GM18868 (cell line): ENCODE data around the gene THSD7B.

Experiments used
- ATAC-seq: cut with Tn5 transposase; IDR thresholded peaks from one replicate; pipeline ENCODE4 v1.9.1; 2021; ENCODE audit warnings: mild to moderate bottlenecking, moderate library complexity; ENCODE audit not compliant: unreplicated experiment

The THSD7B gene

DNA sequence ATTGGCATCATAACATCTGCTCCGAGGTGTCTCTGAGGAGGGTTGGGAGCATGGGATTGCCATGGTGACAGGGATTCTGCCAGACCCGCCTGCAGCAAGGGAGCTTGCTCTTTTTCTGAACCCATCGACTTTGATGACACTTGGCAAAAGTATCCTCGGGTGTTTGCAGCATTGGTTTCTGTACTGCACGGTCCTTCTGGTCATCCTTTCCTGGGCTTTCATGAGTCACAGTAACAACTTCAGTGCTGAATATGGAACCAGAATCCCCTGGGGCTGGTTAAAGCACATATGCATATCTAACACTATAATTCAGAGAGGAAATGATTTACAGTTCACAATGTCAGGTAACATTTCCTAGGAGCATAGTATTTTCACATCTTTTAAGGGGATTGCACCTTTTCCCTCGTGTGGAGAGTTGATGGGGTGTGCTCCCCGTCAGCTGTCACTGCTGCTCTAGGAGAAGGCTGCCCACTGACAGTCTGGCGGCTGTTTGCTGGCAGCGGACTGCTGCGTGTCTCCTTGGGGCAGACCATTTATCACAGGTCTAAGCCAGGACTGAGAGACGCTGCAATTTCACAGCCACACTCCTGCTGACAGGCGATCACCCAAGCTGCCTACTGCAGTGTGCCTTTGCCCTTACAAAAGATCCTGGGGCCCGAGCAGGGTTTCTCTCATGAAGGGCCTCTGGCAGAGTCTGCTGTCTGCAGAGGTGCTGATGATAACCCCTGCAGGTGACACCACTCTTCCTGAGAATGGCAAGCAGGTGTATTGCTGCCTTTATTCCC is 425.3 kb downstream of the THSD7B start:
- no peak for ATAC-seq

DNA sequence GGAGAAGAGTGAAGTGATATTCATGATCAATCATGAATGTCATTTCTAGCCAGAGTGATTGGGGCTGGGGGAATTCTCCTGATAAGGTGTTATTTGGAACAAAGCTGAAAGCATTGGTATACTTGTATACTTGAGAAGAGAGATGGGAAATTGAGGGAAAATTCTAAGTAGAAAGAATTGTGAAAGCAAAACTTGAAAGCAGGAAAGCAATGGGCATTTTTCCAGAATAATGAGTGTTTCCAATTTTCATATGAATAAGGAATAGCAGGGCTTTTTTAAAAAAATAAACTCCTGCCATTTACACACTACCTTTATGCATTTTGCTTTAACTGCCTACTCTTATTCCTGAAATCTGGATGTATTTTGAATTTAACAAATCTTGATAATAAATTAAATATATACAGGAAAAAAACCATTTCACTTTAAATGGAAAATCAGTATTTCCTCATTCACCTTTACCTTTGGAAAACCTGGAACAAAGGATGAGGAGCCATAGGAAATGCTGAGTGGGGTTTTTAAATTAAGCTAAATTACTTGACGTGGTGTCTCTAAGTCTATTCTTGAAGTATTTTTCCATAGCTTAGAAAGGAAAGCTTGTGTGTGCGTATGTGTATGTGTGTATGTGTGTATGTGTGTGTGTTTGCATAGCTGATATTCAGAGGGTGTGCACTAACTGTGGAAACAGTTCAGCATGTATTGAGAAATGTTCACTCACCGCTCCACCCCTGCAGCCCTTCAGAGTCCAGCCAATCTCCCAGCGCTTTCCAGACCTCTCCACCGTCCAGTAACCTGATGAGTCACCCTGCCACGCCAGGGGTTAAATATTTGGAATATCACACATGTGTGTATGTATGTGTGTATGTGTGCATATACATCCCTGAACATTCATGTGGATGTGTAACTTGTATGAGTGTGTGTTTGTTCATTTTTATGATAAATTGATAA is 427.3 kb downstream of the THSD7B start:
- no peak for ATAC-seq

DNA sequence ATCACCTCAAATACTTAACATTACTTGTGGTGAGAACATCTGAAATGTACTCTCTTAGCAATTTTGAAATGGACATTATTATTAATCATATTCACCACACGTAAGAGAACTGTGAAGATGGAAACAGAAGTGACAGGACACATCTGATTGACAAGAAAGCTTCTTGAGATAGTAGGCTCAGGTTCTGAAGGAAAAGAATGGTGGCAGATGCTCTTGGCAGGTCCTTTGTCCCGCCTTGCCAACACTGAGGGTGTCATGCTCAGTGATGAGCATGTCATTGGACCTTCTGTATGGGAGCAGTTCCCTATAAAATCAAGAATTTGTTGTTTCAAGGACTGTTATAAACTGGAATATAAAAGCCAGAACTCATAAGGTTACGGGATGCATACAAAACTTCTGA is 428.1 kb downstream of the THSD7B start:
- no peak for ATAC-seq

DNA sequence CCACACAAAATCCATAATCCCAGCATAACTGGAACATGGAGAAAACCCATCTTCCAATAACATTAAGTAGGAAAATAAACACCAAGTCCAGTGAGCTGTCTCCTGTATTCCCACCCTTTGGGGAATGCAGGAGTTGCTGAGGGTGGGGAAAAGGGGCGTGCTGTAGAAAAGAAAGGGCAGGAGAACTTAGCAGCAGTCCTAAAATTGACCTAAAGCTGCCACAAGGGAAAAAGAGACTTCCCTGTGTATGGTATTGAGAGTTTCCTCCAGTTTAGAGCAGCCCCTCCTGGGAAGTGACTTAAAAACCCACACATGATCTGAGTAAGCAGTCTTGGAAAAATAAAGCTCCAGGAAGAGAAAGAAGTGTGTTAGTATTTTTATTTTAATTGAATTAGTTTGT is 428.8 kb downstream of the THSD7B start:
- no peak for ATAC-seq

DNA sequence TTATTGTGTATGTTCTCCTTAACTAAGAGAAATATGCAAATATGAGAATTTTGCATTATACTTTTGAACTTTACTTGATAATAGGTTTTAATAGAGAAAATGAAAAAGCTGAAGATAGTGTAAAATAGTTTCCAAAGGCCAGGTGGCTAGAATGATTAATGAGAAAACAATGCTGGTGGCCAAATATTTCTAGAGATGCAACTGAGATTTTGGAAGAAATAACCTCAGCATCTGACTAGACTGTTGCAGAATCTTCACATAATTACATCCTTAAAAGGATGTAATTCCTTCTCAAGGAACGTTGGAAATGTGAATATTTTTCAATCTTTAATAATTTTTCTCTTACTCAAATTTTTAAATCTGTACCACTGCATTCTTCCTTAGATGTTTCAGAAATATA is 434.4 kb downstream of the THSD7B start:
- ATAC-seq = no peak

DNA sequence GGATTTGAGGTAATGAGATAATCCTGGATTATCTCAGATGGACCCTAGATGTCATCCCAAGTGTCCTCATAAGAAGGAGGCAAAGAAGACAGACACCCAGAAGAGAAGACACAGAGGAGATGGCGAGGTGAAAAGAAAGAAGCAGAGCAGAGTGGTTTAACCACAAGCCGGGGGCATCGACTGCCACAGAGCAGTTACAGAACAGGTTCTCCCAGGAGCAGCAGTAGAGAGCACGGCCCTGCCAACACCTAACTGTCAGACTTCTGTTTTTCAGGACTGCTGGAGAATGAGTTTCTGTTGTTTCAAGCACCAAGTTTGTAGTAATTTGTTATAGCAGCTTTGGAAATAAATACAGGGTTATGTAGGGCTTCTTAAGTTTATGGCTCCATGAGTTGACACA is 437.0 kb downstream of the THSD7B start:
- ATAC-seq = peak; percentile 43

DNA sequence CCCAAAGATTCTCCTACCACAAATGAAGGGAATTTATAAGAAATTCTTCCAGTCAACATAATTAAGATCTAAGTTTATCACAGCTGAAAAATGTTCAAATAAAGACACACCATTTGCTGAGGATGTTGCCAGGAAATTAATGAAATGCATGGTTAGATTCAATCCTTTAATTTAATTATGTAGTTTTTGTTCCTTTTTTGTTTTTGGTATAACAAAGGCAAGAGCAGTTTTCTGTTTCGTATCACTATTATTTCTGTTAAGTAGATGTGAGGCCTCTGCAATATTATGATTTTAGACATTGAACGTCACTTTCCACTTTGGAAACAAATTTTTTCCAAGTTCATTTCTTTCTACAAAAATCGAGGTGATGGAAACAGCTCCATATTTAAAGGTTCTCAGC is 440.0 kb downstream of the THSD7B start:
- no peak for ATAC-seq

DNA sequence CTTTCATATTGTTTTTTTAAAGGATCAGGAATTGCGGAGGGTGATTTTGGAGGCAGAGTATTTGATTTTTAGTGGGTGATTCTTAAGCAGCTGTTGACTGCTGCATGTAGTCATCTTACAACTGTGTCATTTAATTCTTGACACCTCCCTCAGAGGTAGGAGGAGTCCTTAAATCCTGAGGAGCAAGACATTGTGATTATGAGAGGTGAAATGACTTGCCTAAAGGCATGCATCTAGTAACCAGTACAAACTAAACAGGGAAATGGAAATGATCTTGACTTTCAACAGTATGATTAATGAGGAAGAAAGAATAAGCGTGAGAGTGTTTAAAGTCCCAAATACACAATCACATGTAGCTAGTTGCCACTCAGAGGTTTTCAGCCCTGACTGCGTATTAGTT is 440.7 kb downstream of the THSD7B start:
- ATAC-seq = peak; percentile 44

DNA sequence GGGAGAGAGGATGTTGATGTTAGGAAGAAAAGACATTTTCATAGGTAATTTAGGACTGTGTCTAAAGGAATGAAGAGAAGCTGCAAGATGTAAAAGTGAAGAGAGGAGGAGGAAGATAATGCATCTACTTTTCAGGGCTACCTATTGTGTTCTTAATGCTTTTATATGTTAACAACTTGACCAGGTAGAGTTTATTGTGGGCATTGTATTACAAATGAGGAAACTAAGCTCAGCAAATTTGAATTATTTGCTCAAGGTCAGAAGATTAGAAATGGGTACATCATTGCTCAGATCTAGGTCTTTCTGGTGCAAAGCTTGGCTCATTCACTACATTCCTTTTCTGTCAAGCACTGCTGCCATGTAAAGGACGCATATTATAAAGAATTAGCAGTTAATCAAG is 441.7 kb downstream of the THSD7B start:
- ATAC-seq = no peak

DNA sequence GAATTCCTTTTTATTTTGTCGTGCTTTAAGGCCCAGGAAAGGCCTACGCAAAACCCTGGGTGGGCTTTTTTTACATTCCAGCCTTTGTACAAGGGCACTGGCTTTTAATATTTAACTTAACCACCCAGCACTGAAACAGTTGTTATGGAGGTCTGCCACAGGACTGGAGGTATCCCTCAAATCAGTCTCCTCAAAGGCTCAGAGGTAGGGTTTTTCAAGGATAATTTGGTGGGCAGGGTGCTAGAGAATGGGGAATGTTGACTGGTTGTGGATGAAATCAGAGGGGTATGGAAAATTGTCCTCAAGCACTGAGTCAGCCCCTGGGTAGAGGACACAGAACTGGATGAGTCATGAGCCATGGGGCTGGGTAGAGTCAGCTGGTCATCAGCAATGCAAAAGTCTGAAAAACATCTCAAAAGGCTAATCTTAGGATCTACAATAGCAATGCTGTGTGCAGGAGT is 443.1 kb downstream of the THSD7B start:
- no peak for ATAC-seq

DNA sequence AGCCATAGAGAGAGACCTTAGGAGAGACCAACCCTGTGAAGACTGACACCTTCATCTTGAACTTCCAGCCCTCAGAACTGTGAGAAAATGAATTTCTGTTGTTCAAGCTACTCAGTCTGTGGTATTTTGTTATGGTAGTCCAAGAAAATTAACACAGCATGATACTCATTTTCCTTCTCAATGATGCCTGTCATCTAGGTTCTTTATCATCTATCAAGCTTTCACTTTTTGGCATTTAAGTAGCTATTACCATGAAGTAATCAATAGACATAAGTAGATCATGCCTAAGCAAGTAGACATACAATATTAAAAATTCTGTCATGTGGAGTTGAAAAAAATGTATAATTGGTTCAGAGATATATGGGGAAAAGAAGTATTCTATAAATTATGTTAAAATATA is 444.7 kb downstream of the THSD7B start:
- ATAC-seq = no peak

DNA sequence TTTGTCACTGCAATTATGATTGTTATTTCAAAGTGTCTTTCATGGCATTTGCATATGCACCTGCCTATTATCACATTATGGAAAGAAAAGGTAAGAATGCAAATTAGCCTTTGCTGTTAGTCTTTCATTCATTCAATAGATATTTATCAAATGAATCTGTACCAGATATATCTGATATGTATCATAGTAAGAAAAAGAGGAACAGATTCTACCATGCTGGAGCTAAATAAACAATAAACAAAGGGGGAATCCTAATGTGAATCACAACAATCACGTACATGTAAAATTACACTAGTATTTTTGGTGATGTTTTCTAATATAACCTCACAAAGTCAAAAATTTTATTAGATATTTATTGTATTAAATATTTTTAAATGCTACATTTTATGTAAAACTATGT is 446.4 kb downstream of the THSD7B start:
- ATAC-seq = peak; percentile 73

DNA sequence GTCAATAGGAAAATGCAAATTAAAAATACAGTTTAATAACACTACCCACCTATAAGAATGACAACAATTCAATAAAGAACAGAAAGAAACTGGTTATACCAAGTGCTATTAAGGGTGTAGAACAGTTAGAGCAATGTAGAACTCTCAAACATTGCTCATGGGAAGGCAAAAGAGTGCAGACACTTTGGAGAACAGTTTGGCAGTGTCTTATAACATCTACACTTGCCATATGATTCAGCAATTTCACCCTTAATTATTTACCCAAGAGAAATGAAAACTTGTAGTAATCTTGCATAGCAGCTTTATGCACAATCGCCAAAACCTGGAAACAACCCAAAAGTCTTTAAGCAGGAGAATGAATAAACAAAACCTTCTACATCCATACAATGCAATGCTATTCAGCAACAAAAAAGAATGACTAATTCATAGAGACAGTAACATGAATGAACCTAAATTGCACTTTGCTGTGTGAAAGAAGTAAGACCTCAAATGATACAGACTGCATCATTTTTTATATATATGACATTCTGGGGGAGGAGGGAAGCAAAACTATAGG is 455.2 kb downstream of the THSD7B start:
- ATAC-seq = no peak

DNA sequence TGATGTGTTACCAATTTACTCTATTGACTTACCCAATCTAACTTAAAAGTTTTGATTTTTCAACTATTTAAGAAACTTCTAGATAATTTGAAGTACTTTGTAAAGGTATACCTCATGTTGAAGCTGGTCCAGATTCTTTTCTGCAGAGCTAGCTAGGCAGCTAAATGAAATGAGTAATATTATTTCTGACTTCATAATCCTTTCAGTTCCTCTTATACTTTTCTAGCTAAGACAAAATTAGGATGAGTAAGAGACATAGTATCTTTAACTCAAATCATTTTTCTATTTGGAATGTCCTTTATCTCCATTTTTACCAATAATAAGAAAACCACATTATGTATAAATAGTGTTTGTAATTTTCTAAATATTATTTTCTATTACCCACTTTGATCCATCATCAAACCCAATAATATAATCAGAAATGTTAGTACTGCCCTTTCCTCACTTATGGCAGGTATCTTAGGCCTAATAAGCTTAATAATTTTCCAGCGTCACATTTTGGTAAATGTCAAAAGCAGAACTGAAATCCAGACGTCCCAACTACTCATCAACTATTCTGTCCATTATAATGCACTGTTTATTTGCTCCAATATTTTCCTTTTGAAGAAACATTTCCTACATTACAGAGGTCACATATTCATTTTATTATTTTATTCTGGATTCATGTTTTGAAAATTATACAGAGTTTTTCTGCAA is 456.6 kb downstream of the THSD7B start:
- ATAC-seq = peak; percentile 91

DNA sequence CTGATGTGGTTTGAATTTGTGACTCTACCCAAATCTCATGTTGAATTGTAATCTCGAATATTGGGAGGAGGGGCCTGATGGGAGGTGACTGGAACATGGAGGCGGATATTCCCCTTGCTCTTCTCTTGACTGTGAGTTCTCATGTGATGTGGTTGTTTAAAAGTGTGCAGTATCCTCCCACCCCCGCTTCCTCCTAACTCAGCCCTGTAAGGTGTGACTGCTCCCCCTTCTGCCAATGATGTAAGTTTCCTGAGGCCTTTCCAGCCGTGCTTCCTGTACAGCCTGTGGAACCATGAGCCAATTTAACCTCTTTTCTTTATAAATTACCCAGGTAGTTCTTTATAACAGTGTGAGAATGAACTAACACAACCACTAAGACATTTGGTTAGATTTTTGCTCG is 458.4 kb downstream of the THSD7B start:
- ATAC-seq = no peak

DNA sequence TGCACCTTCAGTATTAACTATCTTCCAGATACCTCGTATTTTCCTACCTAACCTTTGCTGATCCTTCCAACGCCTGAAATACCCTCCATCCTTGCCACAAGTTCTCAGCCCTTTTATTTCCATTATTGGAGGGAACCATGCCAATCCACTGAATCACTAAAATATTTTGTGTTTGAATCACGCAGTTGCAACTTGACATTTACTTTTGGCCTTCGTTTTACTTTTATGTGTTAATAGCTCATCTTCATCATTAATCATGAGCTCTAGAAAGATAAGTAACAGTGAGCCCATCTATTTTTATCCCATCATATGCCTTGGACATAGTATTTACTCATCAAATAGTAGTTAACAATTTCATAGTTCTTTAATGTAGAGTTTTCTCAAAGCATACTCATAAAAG is 463.2 kb downstream of the THSD7B start:
- no peak for ATAC-seq

DNA sequence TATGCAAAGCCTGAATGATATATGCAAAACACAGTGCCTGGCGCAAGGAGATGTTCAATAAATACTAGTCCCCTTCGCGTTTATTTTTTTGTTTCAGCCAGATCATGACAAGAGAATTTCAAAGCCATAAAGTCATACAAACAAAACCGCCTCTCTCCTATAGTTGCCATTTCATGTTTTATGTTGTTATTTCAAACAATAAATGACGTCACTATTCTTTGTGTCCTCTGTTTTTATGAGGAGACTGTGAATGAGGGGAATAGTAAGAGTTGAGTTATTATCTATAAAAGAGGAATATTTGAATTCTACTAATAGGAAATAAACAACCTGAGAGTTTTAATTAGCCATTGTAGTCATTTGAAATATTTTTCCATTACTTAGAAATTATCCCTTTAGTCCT is 464.5 kb downstream of the THSD7B start:
- no peak for ATAC-seq

DNA sequence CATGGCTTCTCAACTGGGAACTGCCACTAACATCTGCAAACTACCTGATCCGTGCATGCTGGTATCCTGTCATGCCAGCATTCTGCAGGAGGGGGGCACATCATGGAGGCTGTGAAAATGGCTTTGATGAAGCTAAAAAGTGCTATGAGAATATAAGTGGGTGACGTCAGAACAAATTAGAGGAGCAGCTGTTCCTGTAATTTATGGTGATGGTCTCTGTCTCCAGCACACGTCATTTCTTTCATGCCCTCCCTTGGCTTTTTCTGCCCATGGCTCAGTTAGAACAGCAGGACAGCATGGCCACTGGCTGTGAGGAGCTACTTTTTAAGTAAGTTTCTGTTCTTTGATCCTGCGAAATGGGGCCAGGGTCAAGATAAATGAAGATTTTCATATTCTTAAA is 466.3 kb downstream of the THSD7B start:
- no peak for ATAC-seq

DNA sequence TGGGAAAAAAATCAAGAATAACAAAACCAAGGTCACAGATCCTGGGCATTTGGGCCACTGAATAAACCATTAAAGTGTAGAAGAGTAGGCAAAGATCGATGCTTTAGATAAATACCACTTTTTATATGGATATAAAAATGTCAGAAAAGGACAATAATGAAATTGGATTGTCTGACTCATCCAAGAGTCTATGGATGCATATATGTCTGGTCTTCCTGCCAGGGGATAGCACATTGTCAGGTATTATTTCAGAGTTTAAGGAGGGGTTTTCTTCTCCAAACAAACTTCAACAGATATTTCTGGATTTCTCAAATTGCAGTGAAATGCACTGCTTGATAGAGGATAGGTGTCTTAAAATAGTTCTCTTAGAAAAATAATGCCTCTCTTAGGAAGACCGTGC is 466.7 kb downstream of the THSD7B start:
- no peak for ATAC-seq

DNA sequence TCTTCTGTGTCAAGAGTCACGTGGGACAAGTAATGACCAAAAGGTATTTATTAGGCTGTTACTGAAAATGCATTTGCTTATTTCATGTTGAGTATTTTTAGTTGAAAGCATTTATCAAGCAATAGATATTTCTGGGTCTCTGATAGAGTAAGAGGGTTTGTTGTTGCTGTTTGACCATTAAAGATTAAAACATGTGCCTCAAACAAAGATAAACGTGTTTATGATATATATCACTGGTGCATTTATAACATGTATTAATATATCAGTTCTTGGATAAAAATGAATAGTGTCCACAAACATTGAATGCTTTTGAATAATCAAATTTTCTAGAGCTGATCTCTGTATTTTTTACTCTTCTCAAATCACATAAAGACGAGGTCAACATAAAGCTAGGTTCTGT is 467.7 kb downstream of the THSD7B start:
- no peak for ATAC-seq

DNA sequence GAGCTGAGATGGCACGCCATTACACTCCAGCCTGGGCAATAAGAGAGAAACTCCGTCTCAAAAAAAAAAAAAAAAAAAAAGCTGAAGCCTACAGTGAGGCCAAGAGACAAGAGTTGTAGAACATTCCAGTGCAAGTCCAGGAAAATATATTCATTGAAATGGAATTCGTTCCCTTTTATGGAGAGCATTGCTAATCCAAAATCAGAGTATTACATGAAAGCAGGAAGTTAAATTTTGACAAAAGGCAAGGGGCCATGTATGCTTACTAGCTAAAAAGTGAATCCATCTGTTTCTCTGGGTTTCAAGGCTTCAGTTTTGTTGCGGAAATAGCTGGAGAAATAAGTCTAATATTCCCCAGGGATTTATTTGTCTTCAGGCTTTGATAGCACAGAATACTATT is 471.7 kb downstream of the THSD7B start:
- ATAC-seq = no peak
